NCI-H2081 treated with DMSO at 0.1 percent for 48 hours (cell line): ENCODE measurements around the gene PPP5C.
"Not testable (repeated sequence)": the region's sequence is repeated elsewhere in the genome, so short reads cannot be mapped to it uniquely, and the experiment has no call there.

Experiments used
- DNase-seq: peaks from one replicate; lab custom pipeline; 2025; lab: John Stamatoyannopoulos, UW

The PPP5C gene

GRCh38 chr19:46346821-46347571 lies at the start of gene PPP5C:
Gene PPP5C, plus strand, starts transcription at chr19:46347087. Its CDS starts 10 bp downstream, at chr19:46347097.
- DNase-seq, result peak; percentile 78

- DNase-seq, result no peak
Measured at GRCh38 chr19:46297700-46298478, 49.0 kb upstream of the PPP5C start.

- DNase-seq, result no peak
Measured at GRCh38 chr19:46298479-46299003, 48.3 kb upstream of the PPP5C start.

GRCh38 chr19:46299004-46299509 lies 47.8 kb upstream of the PPP5C start:
- DNase-seq, result no peak

GRCh38 chr19:46299695-46300094 lies 47.2 kb upstream of the PPP5C start:
- DNase-seq, result no peak

- no peak for DNase-seq
Measured at GRCh38 chr19:46303322-46303690, 43.6 kb upstream of the PPP5C start.

- no peak for DNase-seq
Measured at GRCh38 chr19:46303691-46304397, 43.0 kb upstream of the PPP5C start.

GRCh38 chr19:46306501-46306900 lies 40.4 kb upstream of the PPP5C start:
- no peak for DNase-seq

GRCh38 chr19:46308510-46308909 lies 38.4 kb upstream of the PPP5C start:
- no peak for DNase-seq

GRCh38 chr19:46309056-46309455 lies 37.8 kb upstream of the PPP5C start:
- DNase-seq, result no peak

- no peak for DNase-seq
Measured at GRCh38 chr19:46311444-46311843, 35.4 kb upstream of the PPP5C start.

GRCh38 chr19:46313540-46314469 lies 33.1 kb upstream of the PPP5C start:
- DNase-seq, result not testable (repeated sequence)

GRCh38 chr19:46317339-46317738 lies 29.5 kb upstream of the PPP5C start:
- DNase-seq, result no peak

GRCh38 chr19:46319613-46320012 lies 27.3 kb upstream of the PPP5C start:
- DNase-seq, result no peak

- no peak for DNase-seq
Measured at GRCh38 chr19:46320559-46320958, 26.3 kb upstream of the PPP5C start.

- DNase-seq, result no peak
Measured at GRCh38 chr19:46321653-46322052, 25.2 kb upstream of the PPP5C start.

GRCh38 chr19:46323227-46323626 lies 23.7 kb upstream of the PPP5C start:
- DNase-seq, result not testable (repeated sequence)

- DNase-seq, result no peak
Measured at GRCh38 chr19:46324277-46324676, 22.6 kb upstream of the PPP5C start.

GRCh38 chr19:46326608-46327007 lies 20.3 kb upstream of the PPP5C start:
- DNase-seq, result no peak

- DNase-seq, result no peak
Measured at GRCh38 chr19:46328079-46328478, 18.8 kb upstream of the PPP5C start.

- no peak for DNase-seq
Measured at GRCh38 chr19:46330319-46330918, 16.5 kb upstream of the PPP5C start.
